ENCODE measurements around the gene PDXK. TPM values are rescaled to one million over a fixed set of nuclear protein-coding genes. Genes with fewer than 3 reads are reported as not detected.

The PDXK gene
- polyA plus RNA-seq, 1 of the 3 experiments (the other 2 are of a cell fraction), result 85.7 TPM

DNA sequence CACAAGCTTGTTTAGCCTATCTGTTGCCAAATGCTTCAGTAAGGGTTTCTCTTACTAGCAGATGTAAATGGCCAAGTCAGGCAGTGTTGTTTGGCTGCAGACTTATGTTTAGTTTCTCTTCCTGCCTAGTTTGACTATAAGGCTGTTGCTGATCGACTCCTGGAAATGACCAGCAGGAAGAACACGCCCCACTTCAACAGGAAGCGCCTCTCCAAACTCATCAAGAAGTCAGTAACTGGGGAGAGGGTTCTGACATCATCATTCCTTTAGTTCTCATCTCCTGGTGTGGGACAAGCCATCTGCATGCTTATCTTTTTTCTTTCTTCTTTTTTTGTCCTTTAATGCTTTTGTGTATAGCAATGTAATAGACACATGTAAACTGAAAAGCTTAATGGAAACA lies 34.5 kb upstream of the PDXK start (continued):
- no peak for TF ChIP-seq MEF2A (IDR thresholded peaks at IDR 0.05; ENCODE audit: borderline replicate concordance, low read depth)

DNA sequence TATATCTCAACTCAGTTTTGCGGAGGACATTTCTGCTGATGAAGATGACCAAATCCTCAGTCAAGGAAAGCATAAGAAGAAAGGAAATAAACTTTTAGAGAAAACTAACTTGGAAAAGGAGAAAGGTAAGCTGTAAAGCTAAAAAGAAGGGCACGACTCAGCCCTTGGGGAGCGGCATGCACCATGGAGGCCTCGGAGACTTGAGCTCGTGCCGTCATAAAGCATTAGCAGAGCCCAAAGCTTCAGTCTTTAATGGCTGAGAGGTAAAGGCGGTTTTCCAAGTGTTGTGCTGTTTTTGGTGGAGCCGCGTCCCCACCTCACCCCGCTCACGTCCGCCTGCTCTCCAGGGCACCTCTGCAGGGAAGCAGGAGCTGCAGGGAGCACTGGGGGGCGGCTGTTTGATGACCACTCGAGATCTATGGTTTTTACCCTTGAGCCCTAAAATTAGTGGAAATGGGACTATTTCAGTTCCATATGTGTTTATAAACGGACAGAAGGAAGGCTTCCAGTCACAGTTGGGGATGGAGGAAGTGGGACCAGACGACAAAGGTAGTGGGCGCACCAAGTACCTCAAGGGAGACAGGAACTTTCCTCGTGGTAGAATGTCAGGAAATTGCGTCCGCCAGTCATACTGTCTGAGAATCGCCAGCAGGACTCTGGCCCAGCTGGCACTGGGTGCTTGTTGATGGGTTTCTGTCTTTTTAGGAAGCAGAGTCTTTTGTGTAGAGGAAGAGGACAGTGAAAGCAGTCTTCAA lies 31.9 kb upstream of the PDXK start:
- no peak overlapping the region for H3K9ac ChIP-seq
- H3K79me2 ChIP-seq (ENCODE audit: insufficient read depth), result no peaks in the 10 kb centered on the region
- WGBS (ENCODE audit: low lambda C conversion rate), result 93% methylated on average over 17 of the region's 21 CpGs
- H3K27me3 ChIP-seq (ENCODE audit: insufficient read depth), result no peaks in the 10 kb centered on the region
- CTCF ChIA-PET, result interaction anchor here (0.8 kb wide), 1 partner anchor 30 kb away, joined by 3 read pairs; no protein-coding TSS in a partner anchor
- no peaks in the 10 kb centered on the region for H3F3A ChIP-seq (replicated peaks; ENCODE audit: insufficient read depth)
- no peak for TF ChIP-seq SMC3 (IDR thresholded peaks at IDR 0.05; ENCODE audit: low read depth, low read length)
- TF ChIP-seq EP300 (IDR thresholded peaks at IDR 0.05; ENCODE audit: borderline replicate concordance in 1 of 2, low read depth in 1 of 2, low read length in 1 of 2), result no peak
- TF ChIP-seq MXI1 (IDR thresholded peaks at IDR 0.05; ENCODE audit: low read depth, low read length), result no peak
- no peak for TF ChIP-seq TAF1 (IDR thresholded peaks at IDR 0.05; ENCODE audit: borderline replicate concordance, low read depth, low read length)
- no peak for TF ChIP-seq MEF2A (IDR thresholded peaks at IDR 0.05; ENCODE audit: borderline replicate concordance, low read depth)
- TF ChIP-seq, protein P1, sequence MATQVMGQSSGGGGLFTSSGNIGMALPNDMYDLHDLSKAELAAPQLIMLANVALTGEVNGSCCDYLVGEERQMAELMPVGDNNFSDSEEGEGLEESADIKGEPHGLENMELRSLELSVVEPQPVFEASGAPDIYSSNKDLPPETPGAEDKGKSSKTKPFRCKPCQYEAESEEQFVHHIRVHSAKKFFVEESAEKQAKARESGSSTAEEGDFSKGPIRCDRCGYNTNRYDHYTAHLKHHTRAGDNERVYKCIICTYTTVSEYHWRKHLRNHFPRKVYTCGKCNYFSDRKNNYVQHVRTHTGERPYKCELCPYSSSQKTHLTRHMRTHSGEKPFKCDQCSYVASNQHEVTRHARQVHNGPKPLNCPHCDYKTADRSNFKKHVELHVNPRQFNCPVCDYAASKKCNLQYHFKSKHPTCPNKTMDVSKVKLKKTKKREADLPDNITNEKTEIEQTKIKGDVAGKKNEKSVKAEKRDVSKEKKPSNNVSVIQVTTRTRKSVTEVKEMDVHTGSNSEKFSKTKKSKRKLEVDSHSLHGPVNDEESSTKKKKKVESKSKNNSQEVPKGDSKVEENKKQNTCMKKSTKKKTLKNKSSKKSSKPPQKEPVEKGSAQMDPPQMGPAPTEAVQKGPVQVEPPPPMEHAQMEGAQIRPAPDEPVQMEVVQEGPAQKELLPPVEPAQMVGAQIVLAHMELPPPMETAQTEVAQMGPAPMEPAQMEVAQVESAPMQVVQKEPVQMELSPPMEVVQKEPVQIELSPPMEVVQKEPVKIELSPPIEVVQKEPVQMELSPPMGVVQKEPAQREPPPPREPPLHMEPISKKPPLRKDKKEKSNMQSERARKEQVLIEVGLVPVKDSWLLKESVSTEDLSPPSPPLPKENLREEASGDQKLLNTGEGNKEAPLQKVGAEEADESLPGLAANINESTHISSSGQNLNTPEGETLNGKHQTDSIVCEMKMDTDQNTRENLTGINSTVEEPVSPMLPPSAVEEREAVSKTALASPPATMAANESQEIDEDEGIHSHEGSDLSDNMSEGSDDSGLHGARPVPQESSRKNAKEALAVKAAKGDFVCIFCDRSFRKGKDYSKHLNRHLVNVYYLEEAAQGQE (IDR thresholded peaks at IDR 0.05; ENCODE audit: low read depth, low read length), result no peak
- no peak for TF ChIP-seq TEAD4 (IDR thresholded peaks at IDR 0.05; ENCODE audit: borderline replicate concordance, insufficient read depth)
- no peak for TF ChIP-seq NRF1 (IDR thresholded peaks at IDR 0.05; ENCODE audit: low read depth, low read length)
- TF ChIP-seq RXRA (IDR thresholded peaks at IDR 0.05; ENCODE audit: borderline replicate concordance, low read depth), result no peak
- TF ChIP-seq FOSL2 (IDR thresholded peaks at IDR 0.05; ENCODE audit: borderline replicate concordance, low read depth), result no peak
- TF ChIP-seq, protein P2, sequence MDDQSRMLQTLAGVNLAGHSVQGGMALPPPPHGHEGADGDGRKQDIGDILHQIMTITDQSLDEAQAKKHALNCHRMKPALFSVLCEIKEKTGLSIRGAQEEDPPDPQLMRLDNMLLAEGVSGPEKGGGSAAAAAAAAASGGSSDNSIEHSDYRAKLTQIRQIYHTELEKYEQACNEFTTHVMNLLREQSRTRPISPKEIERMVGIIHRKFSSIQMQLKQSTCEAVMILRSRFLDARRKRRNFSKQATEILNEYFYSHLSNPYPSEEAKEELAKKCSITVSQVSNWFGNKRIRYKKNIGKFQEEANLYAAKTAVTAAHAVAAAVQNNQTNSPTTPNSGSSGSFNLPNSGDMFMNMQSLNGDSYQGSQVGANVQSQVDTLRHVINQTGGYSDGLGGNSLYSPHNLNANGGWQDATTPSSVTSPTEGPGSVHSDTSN (IDR thresholded peaks at IDR 0.05), result no peak
- TF ChIP-seq ELF1 (IDR thresholded peaks at IDR 0.05), result no peak
- no peak for TF ChIP-seq GABPA (IDR thresholded peaks at IDR 0.05; ENCODE audit: low read depth)
- H3K27ac ChIP-seq (ENCODE audit: low read depth in 2 of 2, low read length in 1 of 2), result no peak overlapping the region
- POLR2A ChIA-PET, result interaction anchor here (0.6 kb wide), 1 partner anchor 569 kb away, joined by 4 read pairs; no protein-coding TSS in a partner anchor
- H4K20me1 ChIP-seq (ENCODE audit: insufficient read depth), result no peaks in the 10 kb centered on the region
- no peak overlapping the region for H3K4me2 ChIP-seq
- H2AFZ ChIP-seq (ENCODE audit: low read depth), result no peak overlapping the region
- no peaks in the 10 kb centered on the region for H3K9me2 ChIP-seq
- H3K36me3 ChIP-seq (replicated peaks in 1 of 2; ENCODE audit: control insufficient read depth in 1 of 2, insufficient read depth in 2 of 2, low read length in 1 of 2), result peaks cover 44 to 79% of the 10 kb centered on the region in 2 experiments
- no peaks in the 10 kb centered on the region for H3K4me1 ChIP-seq (ENCODE audit: control insufficient read depth in 1 of 2, insufficient read depth in 2 of 2, low read depth in 1 of 2, low read length in 1 of 2)
- no peak overlapping the region for H3K4me3 ChIP-seq (ENCODE audit: low read depth in 2 of 2, low read length in 1 of 2)
- no peaks in the 10 kb centered on the region for H3K9me3 ChIP-seq
- DNase-seq, result no peak

Measured in SK-N-SH (cell line).